GM21526 (cell line): Measurements from ENCODE around the gene CD52.
"Not testable (repeated sequence)": the region's sequence is repeated elsewhere in the genome, so short reads cannot be mapped to it uniquely, and the experiment has no call there.

Experiments
- ATAC-seq: cut with Tn5 transposase; IDR thresholded peaks from one replicate; pipeline ENCODE4 v1.9.1; 2021; ENCODE audit warnings: moderate library complexity; ENCODE audit not compliant: unreplicated experiment, low FRiP score

Gene CD52

DNA sequence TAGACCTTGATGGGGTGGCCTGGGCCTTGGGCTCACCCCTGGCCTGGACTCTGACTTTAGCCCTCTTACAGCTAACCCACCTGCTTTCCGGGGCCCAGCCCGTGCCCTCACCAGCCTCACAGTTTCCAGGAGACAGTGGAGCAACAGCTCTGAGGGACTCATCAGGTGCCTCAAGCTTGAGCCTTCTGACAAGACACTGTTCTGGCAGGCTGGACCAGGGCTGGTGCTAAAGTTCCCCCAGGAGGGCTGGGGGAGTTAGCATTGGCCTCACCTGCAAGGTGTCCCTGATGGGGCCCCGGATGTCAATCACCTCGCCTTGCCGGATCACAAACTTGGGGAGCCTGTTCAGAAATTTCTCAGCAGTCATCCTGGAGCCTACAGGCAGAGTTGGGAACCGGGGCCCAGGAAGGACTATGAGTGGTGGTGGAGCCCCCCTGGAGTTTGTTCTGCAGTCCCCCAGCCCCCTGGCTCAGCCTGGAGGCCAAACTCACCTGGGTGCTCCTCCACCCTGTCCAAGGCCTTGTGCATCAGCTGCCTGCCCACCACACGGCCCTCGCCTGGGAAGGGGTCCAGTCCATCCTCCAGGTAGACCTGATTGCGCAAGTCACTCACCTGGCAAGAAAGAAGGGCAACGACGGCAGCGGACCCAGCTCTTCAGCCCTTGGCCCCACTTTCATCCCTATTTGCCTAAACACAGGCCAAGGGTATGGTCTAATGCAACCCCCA lies 33.7 kb upstream of the CD52 start:
- ATAC-seq: no peak

DNA sequence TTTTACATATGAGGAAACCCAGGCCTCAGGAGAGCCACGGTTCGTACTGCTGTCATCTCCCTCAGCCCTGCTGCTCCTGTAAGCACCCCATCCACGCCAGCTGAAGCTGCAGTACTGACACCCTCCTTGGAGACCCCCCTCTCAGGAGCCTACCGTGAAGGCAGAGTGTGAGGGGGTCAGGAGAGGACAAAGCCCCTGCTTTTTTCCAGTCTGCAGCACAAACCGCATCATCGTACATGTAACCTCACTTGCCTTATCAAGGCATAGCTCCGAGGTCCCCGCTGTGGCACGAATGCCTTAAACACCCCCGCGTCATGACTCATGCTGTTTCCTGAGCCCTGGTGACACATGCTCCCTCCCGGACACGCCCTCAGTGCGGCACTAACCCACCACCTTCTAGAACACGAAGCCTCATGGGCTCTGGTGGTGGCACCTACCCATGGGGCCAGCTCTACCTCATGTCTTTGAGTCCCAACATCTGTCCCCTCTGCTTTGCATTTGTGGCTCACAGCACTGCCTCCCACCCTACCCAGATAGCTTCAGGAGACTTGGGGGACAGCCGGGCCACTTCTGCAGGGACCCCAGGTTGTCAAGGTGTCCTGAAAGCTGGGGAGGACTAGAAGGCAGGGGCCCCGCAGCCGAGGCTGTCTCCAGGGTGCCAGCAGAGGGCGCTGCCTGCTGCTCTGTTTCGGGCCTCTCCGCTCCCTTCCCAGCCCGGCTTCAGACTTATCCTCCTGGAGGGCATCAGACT lies 33.0 kb upstream of the CD52 start:
- no peak for ATAC-seq

DNA sequence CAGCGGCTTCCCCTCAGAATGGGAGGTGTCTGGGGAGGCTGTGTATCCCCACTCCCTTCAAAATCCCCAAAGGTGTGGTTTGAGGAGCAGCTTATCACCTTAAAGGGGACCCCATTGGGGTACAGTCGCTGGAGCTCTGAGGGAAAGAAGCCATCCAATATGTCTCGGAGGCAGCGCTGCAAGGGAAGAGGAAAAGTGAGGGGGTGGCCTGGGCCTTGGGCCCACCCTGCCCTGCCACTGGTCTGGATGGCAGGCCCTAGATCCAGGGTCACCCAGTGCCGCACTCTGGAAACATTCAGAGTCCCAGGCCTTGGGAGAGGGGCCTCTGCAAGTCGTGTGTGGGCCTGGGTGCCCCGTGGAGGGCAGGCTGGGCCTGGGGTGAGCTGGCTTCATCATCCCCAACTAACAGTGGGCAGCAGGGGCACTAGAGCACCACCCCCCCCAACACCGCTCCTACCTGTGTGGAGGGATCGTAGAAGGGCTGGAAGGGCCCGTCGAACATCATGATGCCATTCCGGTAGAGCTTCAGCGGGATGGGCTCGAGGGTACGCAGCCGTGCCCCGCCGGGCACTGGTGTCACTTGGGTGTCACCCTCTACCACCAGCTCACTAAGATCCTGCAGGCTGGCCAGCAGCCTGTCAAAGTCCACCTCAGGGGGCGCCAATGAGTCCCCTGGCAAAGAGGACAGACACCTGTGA lies 32.2 kb upstream of the CD52 start:
- no peak for ATAC-seq

DNA sequence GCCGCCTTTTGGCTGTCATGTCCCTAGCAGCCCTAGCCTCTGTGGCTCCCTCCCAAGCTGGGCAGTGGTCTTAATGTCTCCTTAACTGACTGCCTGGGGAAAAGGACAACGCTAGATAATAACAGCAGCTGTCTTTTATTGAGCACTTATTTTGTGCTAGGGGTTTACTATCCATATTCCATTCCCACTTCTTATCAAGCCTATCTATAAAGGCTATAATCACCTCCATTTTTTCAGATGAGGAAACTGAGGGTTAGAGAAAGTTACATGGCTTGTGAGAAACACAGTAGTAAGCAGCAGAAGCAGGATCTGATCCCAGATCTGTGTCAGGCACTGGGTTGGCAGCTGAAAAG lies 31.7 kb upstream of the CD52 start:
- ATAC-seq: no peak

DNA sequence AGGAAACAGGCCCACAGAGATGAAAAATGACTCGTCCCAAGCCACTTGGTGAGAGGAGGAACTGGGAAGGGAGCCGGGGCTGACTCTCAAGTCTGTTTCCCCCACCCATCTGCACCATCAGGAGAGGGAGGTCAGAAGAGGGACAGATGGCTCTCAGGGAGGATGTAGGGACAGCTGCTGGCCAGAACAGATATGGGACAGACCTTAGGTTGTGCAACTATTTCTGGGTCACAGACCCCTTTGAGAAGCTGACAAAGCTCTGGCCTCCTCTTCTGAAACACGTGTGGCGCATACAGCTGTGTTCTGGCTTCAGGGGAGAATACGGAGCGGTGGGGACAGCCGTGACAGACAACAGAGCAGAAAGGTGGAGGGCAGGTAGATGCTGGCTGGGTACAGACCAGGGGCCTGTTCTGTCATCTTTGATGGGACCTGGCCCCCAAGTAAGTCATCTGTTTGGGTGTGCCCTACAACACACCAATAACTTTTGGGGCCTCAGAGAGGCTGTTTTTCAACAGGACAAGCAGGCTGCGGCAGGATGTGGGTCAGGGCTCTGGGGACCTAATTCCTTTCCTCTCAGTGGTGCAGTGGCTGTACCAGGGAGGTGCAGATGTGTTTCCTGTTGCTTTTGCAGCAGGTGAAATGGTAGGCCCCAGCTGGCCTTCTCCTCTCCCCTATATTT lies 30.6 kb upstream of the CD52 start:
- no peak for ATAC-seq

DNA sequence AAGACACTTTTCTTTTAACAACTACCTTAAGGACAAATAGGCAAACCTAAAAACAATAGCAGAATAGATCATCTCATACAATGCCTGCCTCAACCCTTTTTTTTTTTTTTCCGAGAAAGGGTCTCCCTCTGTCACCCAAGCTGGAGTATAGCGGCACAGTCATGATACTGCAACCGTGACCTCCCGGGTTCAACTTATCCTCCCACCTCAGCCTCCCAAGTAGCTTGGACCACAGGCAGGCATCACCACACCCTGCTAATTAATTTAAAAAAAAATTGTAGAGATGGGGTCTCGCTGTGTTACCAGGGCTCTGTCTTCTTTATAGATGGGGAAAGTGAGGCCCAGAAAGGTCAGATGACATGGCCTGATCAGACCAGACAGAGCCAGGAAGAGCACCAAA lies 29.9 kb upstream of the CD52 start:
- ATAC-seq: no peak

DNA sequence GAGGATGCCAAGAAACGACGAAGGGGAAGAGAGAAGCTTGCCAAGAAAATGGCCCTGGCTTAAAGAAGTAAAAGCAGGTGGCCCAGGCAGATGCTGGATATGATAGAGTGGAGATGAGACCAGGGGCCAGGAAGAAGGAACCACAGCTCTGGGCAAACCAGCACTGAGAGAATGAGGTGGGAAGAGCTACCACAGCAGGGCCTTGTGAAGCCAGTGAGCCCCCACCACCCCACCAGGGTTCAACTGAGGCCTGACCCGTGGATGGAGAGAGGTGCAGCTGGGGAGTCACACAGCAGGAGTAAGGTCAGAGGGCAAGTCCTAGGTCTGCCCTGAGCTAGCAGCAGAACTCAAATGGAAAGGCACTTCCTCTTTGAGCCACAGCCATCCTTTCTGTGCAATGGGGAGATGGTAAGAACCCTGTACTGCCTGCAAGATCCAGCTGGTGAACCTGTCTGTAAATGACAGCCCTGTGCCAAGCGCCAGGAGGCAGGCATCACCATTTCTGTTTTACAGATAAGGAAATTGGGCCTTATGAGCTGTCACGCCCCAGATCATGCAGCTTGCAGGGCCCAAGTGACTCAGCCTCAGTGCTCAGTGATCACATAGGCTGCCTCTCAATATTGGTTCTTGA lies 29.3 kb upstream of the CD52 start:
- no peak for ATAC-seq

DNA sequence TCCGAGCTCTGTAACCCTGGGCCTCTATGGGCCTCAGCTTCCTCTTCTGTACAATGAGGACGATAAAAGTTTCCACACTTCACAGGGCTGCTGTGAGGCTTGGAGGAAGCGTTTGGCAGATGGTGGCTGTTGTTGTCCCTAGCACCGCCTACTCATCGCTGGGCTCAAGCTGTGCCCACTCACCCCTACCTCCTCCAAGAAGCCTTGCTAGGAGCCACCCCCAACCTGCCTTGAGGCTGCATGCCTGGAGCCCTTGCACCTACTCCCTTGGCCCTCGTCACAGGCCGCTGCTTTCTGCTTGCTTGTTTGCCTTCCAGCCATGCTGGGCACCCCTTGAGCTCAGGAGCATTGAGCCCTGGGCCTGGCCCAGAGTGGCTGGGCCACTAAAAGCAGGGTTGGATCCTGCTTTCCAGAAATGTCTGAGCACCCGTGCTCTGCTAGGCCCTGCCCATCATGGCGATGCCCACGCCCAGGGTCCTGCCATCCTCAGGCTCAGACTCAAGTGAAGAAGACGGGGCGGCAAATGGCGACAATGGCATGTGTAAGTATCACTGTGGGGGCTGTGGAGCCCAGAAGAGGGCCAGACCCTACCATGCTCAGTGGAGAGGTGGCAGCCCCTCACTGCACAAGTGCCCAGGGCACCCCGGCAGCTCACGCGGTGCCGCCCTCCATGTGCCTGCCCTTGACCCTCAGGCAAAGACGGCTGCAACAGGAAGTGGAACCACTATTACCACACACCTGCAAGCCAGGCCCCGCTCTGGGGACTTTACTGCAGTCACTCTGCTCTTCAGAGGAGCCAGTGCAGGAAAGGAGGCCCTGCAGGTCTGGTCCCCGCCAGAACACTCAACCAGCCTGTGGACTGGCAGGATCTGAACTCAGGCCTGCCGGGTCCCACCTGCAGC lies 28.3 kb upstream of the CD52 start:
- peak; percentile 43 for ATAC-seq

DNA sequence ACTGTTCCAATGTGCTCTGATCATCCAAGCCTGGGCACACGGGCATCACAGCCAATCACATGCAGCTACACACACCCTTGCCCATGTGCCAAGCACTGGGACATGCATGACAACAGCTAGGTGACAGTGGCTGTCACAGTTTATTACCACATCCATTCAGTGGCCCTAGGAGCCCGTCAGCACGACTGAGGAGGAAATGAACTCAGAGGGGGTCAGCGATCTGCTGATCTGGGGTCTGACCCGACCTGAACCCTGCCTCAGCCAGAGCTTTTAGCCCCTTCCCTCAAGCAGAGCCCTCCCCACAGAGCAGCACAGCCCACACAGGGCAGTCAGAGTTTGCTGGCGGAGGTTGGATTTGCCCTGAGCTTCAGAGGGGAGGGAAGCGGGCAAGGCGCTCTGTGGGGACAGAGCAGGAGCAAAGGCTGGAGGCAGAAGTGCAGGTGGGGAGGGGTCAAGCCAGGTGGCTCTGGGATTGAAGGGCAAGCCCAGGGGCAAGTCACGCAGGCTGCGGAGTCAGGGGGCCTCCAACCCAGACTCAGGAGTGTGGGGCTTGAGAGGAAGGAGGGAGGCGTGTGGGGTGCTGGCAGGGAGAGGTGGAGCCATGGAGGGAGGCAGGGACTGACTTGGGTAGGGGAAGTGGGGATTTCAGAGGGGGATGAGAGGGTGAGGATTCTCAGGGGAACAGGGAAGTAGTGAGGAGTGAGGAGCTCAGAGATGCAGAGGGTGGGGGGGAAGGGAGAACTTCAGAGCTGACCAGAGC lies 27.5 kb upstream of the CD52 start:
- ATAC-seq: no peak

DNA sequence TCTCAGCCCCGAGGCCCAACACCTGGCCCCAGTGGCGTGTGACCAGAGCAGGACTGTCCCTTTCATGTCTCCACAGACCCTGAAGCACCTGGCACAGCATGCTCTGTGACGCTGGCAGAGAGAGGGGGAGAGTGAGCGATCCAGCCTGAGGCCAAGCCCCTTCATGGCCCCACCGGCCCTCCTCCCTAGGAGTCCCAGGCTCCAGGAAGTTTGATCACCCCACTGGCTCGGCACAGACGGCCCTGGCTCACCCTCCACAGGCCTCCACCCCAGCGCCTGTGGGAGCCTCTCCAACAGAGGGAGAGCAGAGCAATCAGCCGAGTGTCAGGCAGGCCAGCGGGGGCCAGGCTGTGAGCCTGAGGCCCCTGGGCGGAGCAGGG lies 26.9 kb upstream of the CD52 start:
- ATAC-seq: no peak

DNA sequence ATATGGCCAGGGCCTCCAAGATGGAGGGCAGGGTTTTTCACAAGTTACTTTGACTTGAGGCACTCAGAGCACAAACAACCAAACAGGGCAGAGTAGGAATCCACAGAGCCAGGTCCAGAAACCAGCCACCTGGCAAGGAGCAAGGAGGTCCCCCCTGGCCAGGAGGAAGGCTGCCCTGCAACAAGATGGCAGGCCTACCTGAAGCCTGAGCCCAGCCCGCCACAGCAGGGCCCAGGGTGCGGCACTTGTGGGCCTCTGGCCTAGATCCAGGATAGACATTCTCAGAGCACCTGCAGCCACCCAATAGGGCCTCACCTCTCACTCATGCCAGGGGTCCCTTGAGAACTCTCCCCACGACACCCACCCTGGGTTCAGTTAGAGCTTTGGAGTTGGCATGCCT lies 26.3 kb upstream of the CD52 start:
- ATAC-seq: no peak

DNA sequence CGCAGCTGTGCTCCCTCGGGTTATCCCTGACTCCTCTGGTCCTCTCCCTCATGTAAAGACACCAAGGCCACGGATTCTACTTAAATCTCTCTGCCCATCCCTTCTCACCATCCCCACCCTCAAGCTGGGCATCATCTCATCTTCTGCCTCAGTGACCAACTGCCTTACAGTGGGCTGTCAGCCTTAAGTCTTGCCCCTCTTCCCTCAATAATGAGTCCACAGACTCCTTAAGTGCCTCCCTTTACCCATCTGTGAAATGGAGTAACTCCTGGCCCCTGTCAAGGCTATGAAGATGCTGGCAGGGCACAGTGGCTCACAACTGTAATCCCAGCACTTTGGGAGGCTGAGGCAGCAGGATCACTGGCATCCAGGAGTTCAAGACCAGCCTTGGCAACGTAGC lies 25.8 kb upstream of the CD52 start:
- no peak for ATAC-seq

DNA sequence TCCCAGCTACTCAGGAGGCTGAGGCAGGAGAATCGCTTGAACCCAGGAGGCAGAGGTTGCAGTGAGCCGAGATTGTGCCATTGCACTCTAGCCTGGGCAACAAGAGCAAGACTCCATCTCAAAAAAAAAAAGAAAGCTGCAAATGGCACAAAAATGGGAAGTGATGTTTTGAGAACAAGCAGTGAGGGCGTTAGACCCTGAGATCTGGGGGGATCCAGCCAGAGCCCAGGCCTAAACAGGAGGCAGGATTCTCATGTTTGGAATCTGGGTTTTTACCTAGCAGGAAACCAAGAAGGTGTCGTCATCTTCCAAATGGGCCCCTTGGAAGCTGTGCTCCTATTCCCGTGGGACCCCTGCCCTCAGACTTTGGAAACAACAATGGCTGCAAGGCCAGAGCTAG lies 25.0 kb upstream of the CD52 start:
- ATAC-seq: not testable (repeated sequence)

DNA sequence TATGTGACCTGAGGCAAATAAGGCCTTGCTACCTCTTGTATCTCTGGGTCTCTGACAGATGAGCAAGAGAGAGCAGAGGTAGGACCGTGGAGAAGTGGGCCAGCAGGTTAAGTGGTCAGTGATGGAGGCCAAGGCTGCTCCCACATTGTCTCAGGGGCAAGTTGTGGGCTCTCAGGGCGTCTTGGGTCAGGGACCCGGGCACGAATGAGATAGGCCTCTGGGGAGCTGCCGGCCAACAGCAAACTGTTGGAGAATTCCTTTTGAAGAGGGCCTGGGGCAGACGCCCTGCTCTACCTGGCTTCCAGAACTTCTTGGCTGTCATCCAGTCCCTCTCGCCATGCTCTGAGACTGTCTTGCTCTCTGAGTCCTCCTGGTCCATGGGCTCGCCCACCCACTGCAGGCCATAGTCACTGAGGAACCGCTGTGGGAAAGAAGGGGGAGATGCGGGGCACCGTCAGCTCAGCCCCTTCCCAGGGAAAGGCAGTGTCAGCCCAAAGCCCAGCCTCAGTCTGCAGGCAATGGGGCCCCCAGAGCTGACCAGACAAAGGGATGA lies 23.8 kb upstream of the CD52 start:
- no peak for ATAC-seq

DNA sequence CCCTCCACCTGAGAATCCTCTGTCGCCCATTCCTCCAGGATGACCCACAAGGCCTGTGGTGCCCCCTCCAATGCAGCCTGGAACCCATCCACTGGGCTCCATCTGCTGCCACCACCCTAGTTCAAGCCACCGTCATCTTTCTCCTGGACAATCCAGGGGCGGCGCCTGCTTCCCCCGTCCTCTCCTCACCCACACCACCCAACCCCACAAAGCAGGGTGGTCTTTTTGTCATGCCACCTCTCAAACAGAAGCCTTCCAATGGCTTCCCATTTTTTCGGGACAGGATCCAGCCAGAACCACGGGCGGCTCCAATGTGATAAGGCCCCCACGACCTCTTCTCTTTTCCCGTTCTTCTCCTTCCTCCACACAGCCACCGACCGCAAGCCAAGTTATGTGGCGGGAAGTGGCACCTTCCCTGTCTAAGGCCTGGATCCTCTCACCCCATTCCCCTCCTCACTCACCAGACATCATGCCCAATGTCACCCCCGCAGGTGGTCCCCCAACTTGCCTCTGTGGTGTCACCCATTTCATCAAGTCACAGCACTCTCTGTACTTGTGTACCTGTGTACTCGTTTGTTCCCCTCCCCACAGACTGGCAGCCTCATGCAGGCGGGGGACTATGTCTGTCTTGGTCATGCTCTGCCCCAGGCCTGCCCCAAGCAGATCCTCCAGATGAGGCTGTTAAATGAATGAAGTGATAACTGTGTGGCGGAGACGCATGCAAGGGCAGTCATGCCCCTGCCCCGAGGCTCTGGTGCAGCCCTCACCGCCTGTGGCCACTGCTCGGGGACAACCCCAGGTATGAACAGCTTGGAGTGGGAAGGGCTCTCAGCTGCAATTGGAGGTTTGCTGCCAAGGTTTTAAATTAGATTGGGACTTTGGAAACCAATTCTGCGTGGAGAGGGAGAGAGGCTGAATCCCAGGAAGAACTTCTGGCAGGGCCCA lies 22.3 kb upstream of the CD52 start:
- no peak for ATAC-seq

DNA sequence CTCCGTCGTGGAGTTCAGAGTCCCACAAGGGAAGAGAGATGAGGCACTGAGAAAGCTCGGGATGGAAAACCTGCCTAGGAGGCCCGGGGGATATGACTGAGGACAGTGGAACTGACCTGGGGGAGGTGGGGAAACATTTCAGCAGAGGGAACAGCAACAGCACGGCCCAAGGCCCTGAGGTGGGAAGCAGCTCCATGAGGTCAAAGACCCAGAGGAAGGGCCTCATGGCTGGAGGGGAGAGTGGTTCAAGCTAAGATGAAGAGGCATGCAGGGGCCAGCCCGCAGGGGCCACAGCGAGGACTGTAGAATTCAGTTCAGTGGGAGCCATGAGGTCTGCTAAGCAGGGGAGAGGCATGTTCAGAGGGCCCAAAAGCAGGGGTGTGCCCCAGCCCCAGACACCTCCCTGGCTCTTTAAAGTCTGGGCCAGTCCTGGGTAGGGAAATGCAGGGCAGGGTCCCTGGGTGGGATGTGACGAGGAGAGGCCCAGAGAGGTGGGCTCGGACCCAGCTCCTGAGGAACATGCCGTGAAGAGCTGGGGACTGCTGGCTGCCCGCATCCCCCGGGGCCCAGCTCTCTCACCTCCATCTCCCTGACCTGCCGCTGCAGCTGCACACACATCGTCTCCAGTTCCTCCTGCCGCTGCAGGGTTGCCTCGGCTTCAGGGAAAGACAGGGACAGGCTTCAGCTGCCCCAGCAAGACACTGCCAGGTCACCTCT lies 21.3 kb upstream of the CD52 start:
- ATAC-seq: no peak
